Activated CD8-positive, alpha-beta memory T cell treated with anti-CD3 and anti-CD28 coated beads for 36 hours (primary cell): ENCODE results near the gene MAPK11. TPM values are rescaled to one million over a fixed set of nuclear protein-coding genes. Genes with fewer than 3 reads are reported as not detected.

ENCODE experiments used
- CTCF ChIA-PET: fragments of 350-600 bp; sonication (Branson Sonifier 250); formaldehyde crosslinking; loops from one replicate; lab custom pipeline; 2021; ENCODE audit warnings: antibody characterized with exemption; lab: Charles Lee
- POLR2A ChIA-PET: fragments of 350-600 bp; sonication (Branson Sonifier 250); formaldehyde crosslinking; loops from one replicate; lab custom pipeline; 2021; ENCODE audit warnings: antibody characterized with exemption; lab: Charles Lee
- total RNA-seq, 2 experiments: library from RNA; stranded (reverse); gene quantifications; one replicate each; pipeline ENCODE4 v1.2.3, GENCODE V29; 2021

MAPK11 gene
- total RNA-seq, 2 experiments from 2014 or later = 10.6 to 11.4 TPM

- ChIA-PET CTCF (no interaction called here), POLR2A (no interaction called here)
Measured at GRCh38 chr22:50299785-50300619, 29.8 kb upstream of the MAPK11 start.

GRCh38 chr22:50298937-50299784 is 29.0 kb upstream of the MAPK11 start:
- POLR2A ChIA-PET = no interaction called here
- CTCF ChIA-PET = no interaction called here

- ChIA-PET POLR2A (no interaction called here), CTCF (no interaction called here)
Measured at GRCh38 chr22:50298266-50298637, 28.1 kb upstream of the MAPK11 start.

GRCh38 chr22:50297510-50298265 is 27.5 kb upstream of the MAPK11 start:
- ChIA-PET POLR2A (no interaction called here), CTCF (interaction anchor here (1.1 kb wide), 1 partner anchor 66 kb away, joined by 5 read pairs; no protein-coding TSS in a partner anchor)

- ChIA-PET POLR2A (no interaction called here), CTCF (interaction anchor here (1.1 kb wide), 1 partner anchor 66 kb away, joined by 5 read pairs; no protein-coding TSS in a partner anchor)
Measured at GRCh38 chr22:50296658-50297490, 26.7 kb upstream of the MAPK11 start.

- CTCF ChIA-PET = interaction anchor here (1.5 kb wide), 1 partner anchor 18 kb away, joined by 4 read pairs; no protein-coding TSS in a partner anchor
- POLR2A ChIA-PET = no interaction called here
Measured at GRCh38 chr22:50294319-50294656, 24.1 kb upstream of the MAPK11 start.

- CTCF ChIA-PET = interaction anchor here (1.5 kb wide), 1 partner anchor 17 kb away, joined by 4 read pairs; no protein-coding TSS in a partner anchor
Measured at GRCh38 chr22:50293441-50294318, 23.5 kb upstream of the MAPK11 start.

GRCh38 chr22:50292643-50293440 is 22.7 kb upstream of the MAPK11 start:
- POLR2A ChIA-PET = no interaction called here
- CTCF ChIA-PET = no interaction called here

More at GRCh38 chr22:50293441-50294318, 23.5 kb upstream of the MAPK11 start:
- POLR2A ChIA-PET = no interaction called here

GRCh38 chr22:50289942-50290630 is 19.9 kb upstream of the MAPK11 start:
- POLR2A ChIA-PET = no interaction called here

GRCh38 chr22:50289151-50289941 is 19.2 kb upstream of the MAPK11 start:
- ChIA-PET CTCF (no interaction called here), POLR2A (no interaction called here)

More at GRCh38 chr22:50289942-50290630, 19.9 kb upstream of the MAPK11 start:
- CTCF ChIA-PET = no interaction called here

- ChIA-PET CTCF (no interaction called here), POLR2A (no interaction called here)
Measured at GRCh38 chr22:50287731-50288130, 17.6 kb upstream of the MAPK11 start.

- CTCF ChIA-PET = no interaction called here
- POLR2A ChIA-PET = no interaction called here
Measured at GRCh38 chr22:50286701-50287318, 16.6 kb upstream of the MAPK11 start.

- ChIA-PET CTCF (no interaction called here), POLR2A (no interaction called here)
Measured at GRCh38 chr22:50286275-50286674, 16.1 kb upstream of the MAPK11 start.

GRCh38 chr22:50285568-50286229 is 15.5 kb upstream of the MAPK11 start:
- ChIA-PET POLR2A (no interaction called here), CTCF (no interaction called here)

GRCh38 chr22:50284479-50284878 is 14.3 kb upstream of the MAPK11 start:
- ChIA-PET CTCF (interaction anchor here (0.8 kb wide), 1 partner anchor 8 kb away, joined by 4 read pairs; no protein-coding TSS in a partner anchor), POLR2A (no interaction called here)
